IMR-90 (cell line): Measurements from ENCODE around the gene EYS. TPM values are rescaled to one million over a fixed set of nuclear protein-coding genes. Genes with fewer than 3 reads are reported as not detected.

ENCODE experiments used
- ATAC-seq: fragments of 200-7000 bp; cut with Tn5 transposase; 2 replicates; pipeline ENCODE4 v1.9.1; 2020; ENCODE audit warnings: low read depth, mild to moderate bottlenecking, moderate library complexity
- BruUV-seq: library from RNA; stranded (reverse); fragments of 400-500 nt; replicated peaks from 2 replicates; lab custom pipeline; 2021; lab: Mats Ljungman, UMichigan
- CTCF ChIA-PET: fragments of 300-600 bp; formaldehyde crosslinking; extraction: SDS; loops from one replicate; lab custom pipeline; 2021; ENCODE audit warnings: antibody characterized with exemption; lab: Yijun Ruan, JAX
- POLR2A ChIA-PET: fragments of 300-600 bp; sonication (Branson Sonifier 250); formaldehyde crosslinking; loops from one replicate; lab custom pipeline; 2022; ENCODE audit warnings: antibody characterized with exemption; ENCODE audit not compliant: unreplicated experiment; lab: Charles Lee
- DNase-seq: peaks from one replicate; pipeline ENCODE4 v3.0.0; 2013
- H2AFZ ChIP-seq: replicated peaks from 2 replicates; pipeline ENCODE3; 2013; ENCODE audit warnings: low read length, mild to moderate bottlenecking; ENCODE audit not compliant: poor library complexity
- H2AK5ac ChIP-seq: 2 replicates; pipeline ENCODE4 v1.6.1; 2013; ENCODE audit warnings: low read depth, low read length, inconsistent platforms
- H2AK9ac ChIP-seq: replicated peaks from 2 replicates; pipeline ENCODE3; 2013; ENCODE audit warnings: mild to moderate bottlenecking, low read depth, low read length, moderate library complexity; ENCODE audit not compliant: poor library complexity
- H2BK120ac ChIP-seq: 2 replicates; pipeline ENCODE4 v1.6.1; 2013; ENCODE audit warnings: low read depth, low read length, inconsistent platforms
- H2BK15ac ChIP-seq: 3 replicates; pipeline ENCODE4 v1.6.1; 2013; ENCODE audit warnings: low read depth, low read length, inconsistent platforms
- H2BK20ac ChIP-seq: 2 replicates; pipeline ENCODE4 v1.6.1; 2013; ENCODE audit warnings: low read depth, mild to moderate bottlenecking, inconsistent platforms, low read length, moderate library complexity
- H2BK5ac ChIP-seq: 2 replicates; pipeline ENCODE4 v1.6.1; 2013; ENCODE audit warnings: mild to moderate bottlenecking, low read depth, low read length, inconsistent platforms; ENCODE audit not compliant: poor library complexity, severe bottlenecking
- H3K14ac ChIP-seq: replicated peaks from 2 replicates; pipeline ENCODE4 v1.6.1; 2013; ENCODE audit warnings: low read depth, low read length, inconsistent platforms
- H3K18ac ChIP-seq: 2 replicates; pipeline ENCODE4 v1.6.1; 2013; ENCODE audit warnings: low read depth, low read length, control low read depth
- H3K23ac ChIP-seq: 2 replicates; pipeline ENCODE4 v1.6.1; 2013; ENCODE audit warnings: low read depth, low read length, inconsistent platforms
- H3K27ac ChIP-seq: 2 replicates; pipeline ENCODE4 v1.5.1; 2013; ENCODE audit warnings: mild to moderate bottlenecking, control low read depth, low read length; ENCODE audit not compliant: insufficient read depth
- H3K27me3 ChIP-seq: 2 replicates; pipeline ENCODE4 v1.6.1; 2013; ENCODE audit warnings: low read length; ENCODE audit not compliant: control insufficient read depth, insufficient read depth
- H3K36me3 ChIP-seq: 2 replicates; pipeline ENCODE4 v1.6.1; 2013; ENCODE audit warnings: low read length, mixed read lengths; ENCODE audit not compliant: control insufficient read depth, insufficient read depth
- H3K4ac ChIP-seq: 2 replicates; pipeline ENCODE4 v1.6.1; 2013; ENCODE audit warnings: low read depth, low read length, inconsistent platforms
- H3K4me1 ChIP-seq: 2 replicates; pipeline ENCODE4 v1.6.1; 2013; ENCODE audit warnings: low read length, mixed read lengths; ENCODE audit not compliant: control insufficient read depth, insufficient read depth
- H3K4me2 ChIP-seq: 2 replicates; pipeline ENCODE4 v1.6.1; 2013; ENCODE audit warnings: low read depth, mild to moderate bottlenecking, control low read depth, low read length, moderate library complexity
- H3K4me3 ChIP-seq: 2 replicates; pipeline ENCODE4 v1.5.1; 2013; ENCODE audit warnings: low read depth, mild to moderate bottlenecking, control low read depth, low read length, moderate library complexity; ENCODE audit not compliant: insufficient read depth
- H3K56ac ChIP-seq: 2 replicates; pipeline ENCODE4 v1.6.1; 2013; ENCODE audit warnings: low read length, inconsistent platforms; ENCODE audit not compliant: insufficient read depth; ENCODE audit errors: extremely low read depth
- H3K79me1 ChIP-seq, 2 experiments: 2 replicates each; pipeline ENCODE4 v1.6.1; 2013; ENCODE audit warnings: low read length in 2 of 2, inconsistent platforms in 1 of 2, low read depth in 1 of 2
- H3K9ac ChIP-seq: 2 replicates; pipeline ENCODE4 v1.6.1; 2013; ENCODE audit warnings: low read depth, low read length, control low read depth
- H3K9me1 ChIP-seq: 2 replicates; pipeline ENCODE4 v1.6.1; 2013; ENCODE audit warnings: low read length, inconsistent platforms; ENCODE audit not compliant: insufficient read depth
- H3K9me3 ChIP-seq: 2 replicates; pipeline ENCODE4 v1.6.1; 2013; ENCODE audit warnings: low read length; ENCODE audit not compliant: control insufficient read depth, insufficient read depth
- H4K20me1 ChIP-seq: 2 replicates; pipeline ENCODE4 v1.6.1; 2013; ENCODE audit warnings: low read length, inconsistent platforms; ENCODE audit not compliant: insufficient read depth
- H4K5ac ChIP-seq: 2 replicates; pipeline ENCODE4 v1.6.1; 2013; ENCODE audit warnings: mild to moderate bottlenecking, low read depth, low read length, control low read depth
- H4K8ac ChIP-seq, 2 experiments: 2 replicates each; pipeline ENCODE4 v1.6.1; 2013; ENCODE audit warnings: low read depth in 2 of 2, low read length in 2 of 2, control low read depth in 1 of 2, inconsistent platforms in 1 of 2
- H4K91ac ChIP-seq: 2 replicates; pipeline ENCODE4 v1.6.1; 2013; ENCODE audit warnings: low read depth, low read length, inconsistent platforms; ENCODE audit not compliant: insufficient read depth
- BHLHE40 ChIP-seq: fragments of 150-350 bp; IDR thresholded peaks from 2 replicates; pipeline ENCODE4 v1.6.1; 2016; ENCODE audit warnings: mild to moderate bottlenecking, low read depth, low read length
- CEBPB ChIP-seq: IDR thresholded peaks from 2 replicates; pipeline ENCODE4 v1.6.1; 2012; ENCODE audit warnings: low read depth, low read length, improper control_type of control experiment
- FOS ChIP-seq: fragments of 150-350 bp; IDR thresholded peaks from 2 replicates; pipeline ENCODE4 v1.6.1; 2016; ENCODE audit warnings: low read depth, low read length
- MAFK ChIP-seq: IDR thresholded peaks from 2 replicates; pipeline ENCODE4 v1.6.1; 2012; ENCODE audit warnings: low read depth, low read length, improper control_type of control experiment
- NFE2L2 ChIP-seq: fragments of 150-350 bp; IDR thresholded peaks from 2 replicates; pipeline ENCODE4 v1.6.1; 2016; ENCODE audit warnings: low read depth, mild to moderate bottlenecking, low read length
- POLR2A ChIP-seq: IDR thresholded peaks from 2 replicates; pipeline ENCODE4 v1.6.1; 2012; ENCODE audit warnings: mild to moderate bottlenecking, low read depth, low read length
- RFX5 ChIP-seq: IDR thresholded peaks from 2 replicates; pipeline ENCODE4 v1.8.0; 2012; ENCODE audit warnings: low read depth, mild to moderate bottlenecking, low read length, moderate library complexity
- SMC3 ChIP-seq: fragments of 150-350 bp; IDR thresholded peaks from 2 replicates; pipeline ENCODE4 v1.6.1; 2016; ENCODE audit warnings: low read depth, mild to moderate bottlenecking, antibody characterized with exemption, low read length, moderate library complexity
- WGBS, 2 experiments: methylation state at CpG; one replicate each; pipeline versions ENCODE4 v1.1.5 to v1.1.7; 2013; ENCODE audit warnings: missing lambda C conversion rate in 2 of 2; ENCODE audit not compliant: insufficient read length in 1 of 2; ENCODE audit errors: extremely low coverage in 2 of 2; 5-methylcytosine and 5-hydroxymethylcytosine counted together
- dilution Hi-C: fragments of 300-500 bp; cut with HindIII; formaldehyde crosslinking; loops from one replicate; pipeline ENCODE4 v1.14.3; 2018; ENCODE audit warnings: low sequenced_read_pairs; ENCODE audit not compliant: unreplicated experiment
- in situ Hi-C: fragments of 300-500 bp; cut with MboI; formaldehyde crosslinking; loops from 3 replicates; pipeline ENCODE4 v1.14.3; 2019; ENCODE audit warnings: low sequenced_read_pairs, inconsistent platforms, mixed read lengths
- intact Hi-C: fragments of 100-400 bp; cut with micrococcal nuclease; formaldehyde crosslinking; loops from 2 replicates; pipeline ENCODE4 v1.10.0; 2022
- polyA plus RNA-seq, 3 experiments: library from polyadenylated mRNA; depleted of rRNA; stranded (reverse); fragments of >200 nt; gene quantifications; 2 replicates each; pipeline ENCODE4 v1.2.3, GENCODE V29; 2012; ENCODE audit warnings: low replicate concordance in 1 of 3
- total RNA-seq: library from RNA; depleted of rRNA; stranded (reverse); fragments of >200 nt; gene quantifications from 2 replicates; pipeline ENCODE4 v1.2.3, GENCODE V29; 2012

Gene EYS
- total and polyA plus RNA-seq, 2 of the 4 experiments (the other 2 are of a cell fraction) = under 0.01 TPM; not detected in 1

DNA sequence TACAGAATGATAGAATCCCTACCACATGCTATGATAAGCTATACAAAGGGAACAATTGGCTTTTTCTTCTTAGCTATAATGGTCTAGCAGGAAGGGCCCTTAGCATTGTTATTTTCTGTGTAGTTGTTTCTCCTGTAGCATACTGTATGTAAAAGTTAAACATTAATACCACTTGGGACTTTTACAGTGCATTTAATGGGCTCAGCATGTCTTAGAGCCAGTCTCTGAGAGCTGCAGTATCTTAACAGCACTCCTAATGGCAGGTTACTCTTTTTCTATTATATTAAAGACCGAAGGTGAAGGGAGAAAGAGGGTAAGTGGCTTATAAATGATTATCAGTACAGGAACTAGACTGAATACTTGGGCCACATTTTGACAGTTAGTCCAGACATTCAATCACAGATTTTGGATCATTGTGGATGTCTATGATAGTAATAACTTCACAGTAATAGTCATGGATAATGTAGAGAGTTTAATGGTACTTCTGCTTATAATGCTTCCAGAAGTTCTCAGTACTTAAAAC is 1780.7 kb downstream of the EYS start:
- no peak overlapping the region for H2BK20ac ChIP-seq
- dilution Hi-C loops = no loop called here
- no peak overlapping the region for H3K23ac ChIP-seq
- no peaks in the 10 kb centered on the region for H3K27me3 ChIP-seq
- WGBS, 2 experiments = no CpG with 5 or more reads among the region's 1 CpG
- H3K56ac ChIP-seq = no peak overlapping the region
- no peak overlapping the region for H2AK5ac ChIP-seq
- ATAC-seq (no peak), DNase-seq (no peak)
- no peak overlapping the region for H4K5ac ChIP-seq
- POLR2A ChIA-PET = no interaction called here
- intact Hi-C loops = no loop called here
- H3K18ac ChIP-seq = no peak overlapping the region
- no peak overlapping the region for H2AK9ac ChIP-seq
- H3K27ac ChIP-seq = no peak overlapping the region
- in situ Hi-C loops = loop anchor here (10.0 kb wide), 1 partner anchor 408 kb away; no protein-coding TSS in a partner anchor
- H3K9me3 ChIP-seq = no peaks in the 10 kb centered on the region
- TF ChIP-seq POLR2A = no peak
- TF ChIP-seq BHLHE40 = no peak
- TF ChIP-seq MAFK = no peak
- TF ChIP-seq SMC3 = no peak
- TF ChIP-seq CEBPB = no peak
- TF ChIP-seq FOS = no peak
- TF ChIP-seq RFX5 = no peak
- no peak for TF ChIP-seq NFE2L2
- CTCF ChIA-PET = no interaction called here
- H2AFZ ChIP-seq = no peak overlapping the region
- no peaks in the 10 kb centered on the region for H3K79me1 ChIP-seq
- H3K9ac ChIP-seq = no peak overlapping the region
- H3K4me2 ChIP-seq = no peak overlapping the region
- no peak overlapping the region for H2BK15ac ChIP-seq
- no TSS peak for BruUV-seq
- no peak overlapping the region for H4K8ac ChIP-seq
- no peaks in the 10 kb centered on the region for H3K9me1 ChIP-seq
- H3K4me1 ChIP-seq = no peaks in the 10 kb centered on the region
- no peak overlapping the region for H4K91ac ChIP-seq
- H2BK120ac ChIP-seq = no peak overlapping the region
- H3K4ac ChIP-seq = no peak overlapping the region
- H3K14ac ChIP-seq = no peak overlapping the region
- no peaks in the 10 kb centered on the region for H3K36me3 ChIP-seq
- H3K4me3 ChIP-seq = no peak overlapping the region
- no peaks in the 10 kb centered on the region for H4K20me1 ChIP-seq
- no peak overlapping the region for H2BK5ac ChIP-seq
